Occipital lobe (tissue), 2 donors: Measurements from ENCODE around the gene AFAP1. TPM values are rescaled to one million over a fixed set of nuclear protein-coding genes. Genes with fewer than 3 reads are reported as not detected.
A peak's percentile ranks its signal among the peaks of the same experiment; 100 is the strongest.

Experiments used
- DNase-seq: peaks from one replicate; lab custom pipeline; 2025; lab: John Stamatoyannopoulos, UW
- total RNA-seq: library from RNA; depleted of rRNA; stranded (reverse); fragments of >200 nt; gene quantifications from one replicate; pipeline ENCODE4 v1.2.3, GENCODE V29; 2014

Gene AFAP1
- total RNA-seq, 1 donor from 2014 or later, result 62.2 TPM

- no peak for DNase-seq
Observed at GRCh38 chr4:7842384-7843279, 97.0 kb downstream of the AFAP1 start.

DNA sequence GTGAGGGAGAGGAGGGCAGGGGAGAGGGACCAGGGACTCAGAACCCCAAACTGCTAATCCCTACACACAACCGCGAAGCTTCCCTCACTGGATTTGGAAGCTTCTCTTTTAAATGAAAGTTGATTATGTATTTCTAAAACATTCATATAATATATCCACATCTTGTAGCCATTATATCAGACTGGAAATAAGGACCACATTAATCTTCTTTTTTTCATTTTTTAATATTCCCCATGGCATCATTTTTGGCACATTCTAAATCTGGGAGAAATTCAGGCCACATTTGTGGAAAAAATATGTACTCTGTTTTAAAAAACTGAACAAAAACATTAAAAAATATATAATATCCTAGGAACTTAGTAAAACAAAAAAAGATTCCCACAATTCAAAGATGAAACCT is 97.8 kb downstream of the AFAP1 start:
- no peak for DNase-seq

DNA sequence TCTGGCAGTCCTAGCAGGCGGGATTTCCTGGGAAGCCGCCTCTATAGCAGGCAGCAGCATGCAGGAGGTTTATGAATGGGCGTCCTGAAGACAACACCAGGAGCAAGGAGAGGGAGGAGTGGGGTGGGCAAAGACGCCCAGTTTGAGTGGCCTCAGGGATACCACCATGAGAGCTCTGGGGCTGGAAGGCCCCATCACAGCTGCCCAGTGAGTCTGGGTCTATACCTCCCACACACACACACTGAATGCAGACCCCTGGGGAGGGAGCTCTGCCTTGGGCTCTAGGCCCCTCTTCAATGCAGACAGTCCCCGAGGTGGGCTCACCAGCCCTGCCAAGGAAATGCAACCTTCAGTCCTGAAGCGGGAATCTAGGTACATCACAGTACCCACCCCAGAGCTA is 98.6 kb downstream of the AFAP1 start:
- DNase-seq, result no peak

GRCh38 chr4:7839856-7840255 is 99.8 kb downstream of the AFAP1 start:
- no peak for DNase-seq

DNA sequence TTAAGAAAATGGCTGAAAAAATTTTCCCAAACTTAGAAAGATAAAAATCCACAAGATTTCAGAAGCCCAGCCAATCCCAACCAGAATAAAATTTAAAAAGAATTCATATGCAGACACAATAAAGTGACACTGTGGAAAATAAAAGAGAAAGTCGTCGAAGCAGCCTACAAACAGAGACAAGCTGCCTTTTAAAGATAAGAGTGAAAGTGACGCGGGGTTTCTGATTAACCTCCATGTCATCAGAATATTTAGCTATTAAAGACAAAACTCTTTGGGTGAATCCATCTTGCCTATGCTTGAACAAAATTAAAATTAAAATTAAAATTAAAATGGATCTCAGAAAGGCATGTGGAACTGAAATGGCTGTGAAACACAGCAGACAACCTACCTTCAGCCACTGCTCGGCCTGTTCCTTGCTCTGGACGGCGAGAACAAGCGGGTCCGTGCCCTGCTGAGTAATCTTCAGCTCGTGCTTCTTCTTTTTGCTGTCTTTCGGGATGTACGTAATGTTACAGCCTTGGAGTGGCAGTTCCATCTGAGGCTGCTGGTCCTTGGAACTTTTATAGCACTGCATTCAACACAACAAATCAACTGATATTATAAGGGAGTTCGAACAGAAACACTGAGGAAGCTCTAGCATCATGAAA is 101.4 kb downstream of the AFAP1 start:
- DNase-seq, result no peak

- no peak for DNase-seq
Observed at GRCh38 chr4:7837597-7838135, 102.0 kb downstream of the AFAP1 start.

DNA sequence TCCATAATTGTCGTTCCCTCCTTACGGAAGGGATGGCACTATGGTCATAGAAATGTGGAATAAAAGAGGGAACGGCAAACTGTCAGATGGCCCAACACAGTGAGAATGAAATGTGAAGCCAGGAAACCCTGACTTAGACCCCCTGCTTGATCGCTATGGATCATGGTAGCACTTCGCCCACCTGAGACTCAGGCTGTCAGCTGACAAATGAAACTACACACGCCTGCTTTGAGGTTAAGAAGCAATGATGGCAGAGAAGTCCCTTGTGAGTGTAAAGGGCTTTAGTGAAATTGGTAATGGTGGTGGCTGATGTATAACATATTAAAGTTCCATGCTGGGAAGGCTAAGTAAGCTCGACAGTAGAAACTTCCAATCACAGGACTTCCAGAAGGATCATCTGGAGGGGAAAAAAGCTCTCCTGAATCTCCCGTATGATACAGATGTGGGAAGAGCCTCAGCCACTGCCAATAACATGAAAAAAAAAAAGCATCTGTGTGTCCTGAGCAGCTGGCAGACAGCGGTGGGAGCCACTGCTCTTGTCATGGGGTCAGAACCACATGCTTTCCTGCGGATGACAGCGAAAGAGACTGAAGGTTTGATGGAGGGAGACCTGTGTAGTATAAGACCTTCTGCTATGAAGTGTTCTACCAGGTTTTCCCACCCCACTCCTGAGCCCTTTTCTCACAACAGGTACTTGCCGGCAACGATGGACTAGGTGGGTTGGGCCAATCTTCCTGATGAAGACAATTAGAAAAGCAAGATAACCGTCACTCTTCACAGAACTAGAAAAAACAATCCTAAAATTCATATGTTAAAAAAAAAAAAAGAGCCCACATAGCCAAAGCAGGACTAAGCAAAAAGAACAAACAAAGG is 107.6 kb downstream of the AFAP1 start:
- DNase-seq, result no peak

DNA sequence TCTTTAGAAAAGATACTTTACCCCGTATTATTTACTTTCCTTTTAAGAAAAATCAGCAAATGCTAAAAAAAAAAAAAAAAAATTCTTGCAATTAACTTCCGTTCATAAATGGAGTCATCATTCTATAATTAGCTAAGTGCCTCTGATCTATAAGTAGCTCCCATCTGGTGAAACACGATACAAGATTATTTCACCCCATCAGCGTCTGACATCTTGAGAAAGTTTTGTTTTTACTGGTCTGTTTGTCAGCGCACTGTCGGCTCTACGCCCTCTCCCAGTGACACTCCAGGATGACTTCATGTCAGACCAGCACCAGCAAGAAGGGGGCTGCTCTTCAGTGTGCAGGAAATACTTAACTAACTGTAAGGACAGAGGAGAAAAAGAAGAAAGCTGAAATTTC is 108.3 kb downstream of the AFAP1 start:
- no peak for DNase-seq

DNA sequence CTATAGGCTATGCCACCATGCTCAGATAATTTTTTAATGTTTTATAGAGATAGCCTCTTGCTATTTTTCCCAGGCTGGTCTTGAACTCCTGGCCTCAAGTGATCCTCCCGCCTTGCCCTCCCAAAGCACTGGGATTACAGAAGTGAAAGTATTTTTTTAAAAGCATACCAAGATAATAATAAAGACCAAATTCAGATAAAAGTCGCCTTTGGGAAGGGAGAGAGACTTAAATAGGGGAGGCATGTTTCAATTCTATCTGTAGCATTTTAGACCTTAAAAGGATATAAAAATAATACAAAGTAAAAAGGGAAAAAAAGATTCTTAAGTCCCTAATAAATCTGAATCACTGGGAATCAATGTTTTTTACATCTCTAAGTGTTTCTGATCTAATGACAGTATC is 108.9 kb downstream of the AFAP1 start:
- no peak for DNase-seq

- no peak for DNase-seq
Observed at GRCh38 chr4:7829652-7830580, 109.7 kb downstream of the AFAP1 start.

GRCh38 chr4:7828793-7829301 is 110.8 kb downstream of the AFAP1 start:
- DNase-seq, result no peak

DNA sequence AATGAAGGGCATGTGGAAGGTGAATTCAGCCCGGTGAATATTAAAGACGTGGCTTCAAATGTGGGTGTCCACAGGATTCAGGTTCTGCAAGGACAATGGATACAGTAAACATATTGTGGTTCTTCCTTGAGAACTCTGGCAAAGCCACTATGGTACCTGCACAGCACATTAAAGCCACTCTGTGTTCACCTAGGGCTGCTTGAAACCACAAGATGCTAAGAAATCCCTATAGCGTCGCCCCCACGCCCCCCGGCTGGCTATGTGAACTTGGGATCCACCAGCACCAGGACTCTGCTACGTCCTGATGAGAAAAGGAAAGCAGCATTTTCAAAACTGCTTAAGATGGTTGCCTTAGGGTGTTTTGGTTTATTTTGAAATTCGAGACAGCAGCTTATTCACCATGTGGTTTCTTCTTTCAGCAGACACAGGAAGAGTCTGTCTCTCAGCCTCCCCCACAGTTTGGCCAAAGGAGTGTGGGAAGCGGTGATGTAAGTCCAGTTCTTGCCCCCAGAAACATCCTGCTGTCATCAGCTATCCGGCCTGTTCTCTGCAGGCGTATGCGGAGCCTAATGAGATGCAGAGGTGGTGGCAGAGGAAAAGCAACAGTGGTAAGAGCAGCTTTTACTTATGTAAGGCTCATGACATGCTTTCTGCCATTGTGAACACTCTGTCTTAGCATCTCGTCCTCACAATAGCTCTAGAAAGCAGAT is 111.5 kb downstream of the AFAP1 start:
- peak; percentile 71 for DNase-seq

DNA sequence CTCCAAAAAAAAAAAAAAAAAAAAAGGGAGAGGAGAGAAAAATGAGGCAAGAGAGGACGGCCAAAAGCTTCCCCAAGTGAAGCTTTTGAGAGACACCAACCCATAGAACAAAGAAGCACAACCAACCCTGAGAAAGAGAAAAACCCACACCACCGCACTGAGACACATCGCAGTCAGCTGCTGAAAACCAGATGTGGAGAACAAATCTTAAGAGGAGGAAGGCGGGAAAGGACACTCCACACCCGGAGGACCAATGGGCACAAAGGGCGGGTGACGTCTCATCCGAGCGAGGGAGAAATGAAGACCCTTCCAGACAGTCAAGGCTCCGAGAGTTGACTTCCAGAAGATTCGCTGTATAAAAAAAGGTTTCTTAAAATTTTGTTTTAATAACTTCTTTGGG is 112.1 kb downstream of the AFAP1 start:
- no peak for DNase-seq

DNA sequence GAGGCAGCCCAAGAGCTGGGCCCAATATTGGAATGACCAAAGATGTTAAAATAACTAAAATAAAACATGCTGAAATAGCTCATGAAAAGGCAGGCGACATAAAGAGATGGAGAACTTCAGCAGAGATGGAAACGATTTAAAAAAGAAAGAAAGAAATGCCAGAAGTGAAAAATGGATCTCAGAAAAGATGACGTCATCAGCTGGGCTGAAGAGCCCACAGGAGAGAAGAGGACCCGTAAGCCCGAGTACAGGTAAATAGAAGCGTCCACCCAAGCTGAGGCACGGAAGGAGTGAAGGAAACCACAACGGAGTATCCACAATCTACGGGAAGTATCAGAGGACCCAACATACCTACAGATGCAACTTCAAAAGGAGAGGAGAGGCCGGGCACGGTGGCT is 112.8 kb downstream of the AFAP1 start:
- DNase-seq, result no peak

DNA sequence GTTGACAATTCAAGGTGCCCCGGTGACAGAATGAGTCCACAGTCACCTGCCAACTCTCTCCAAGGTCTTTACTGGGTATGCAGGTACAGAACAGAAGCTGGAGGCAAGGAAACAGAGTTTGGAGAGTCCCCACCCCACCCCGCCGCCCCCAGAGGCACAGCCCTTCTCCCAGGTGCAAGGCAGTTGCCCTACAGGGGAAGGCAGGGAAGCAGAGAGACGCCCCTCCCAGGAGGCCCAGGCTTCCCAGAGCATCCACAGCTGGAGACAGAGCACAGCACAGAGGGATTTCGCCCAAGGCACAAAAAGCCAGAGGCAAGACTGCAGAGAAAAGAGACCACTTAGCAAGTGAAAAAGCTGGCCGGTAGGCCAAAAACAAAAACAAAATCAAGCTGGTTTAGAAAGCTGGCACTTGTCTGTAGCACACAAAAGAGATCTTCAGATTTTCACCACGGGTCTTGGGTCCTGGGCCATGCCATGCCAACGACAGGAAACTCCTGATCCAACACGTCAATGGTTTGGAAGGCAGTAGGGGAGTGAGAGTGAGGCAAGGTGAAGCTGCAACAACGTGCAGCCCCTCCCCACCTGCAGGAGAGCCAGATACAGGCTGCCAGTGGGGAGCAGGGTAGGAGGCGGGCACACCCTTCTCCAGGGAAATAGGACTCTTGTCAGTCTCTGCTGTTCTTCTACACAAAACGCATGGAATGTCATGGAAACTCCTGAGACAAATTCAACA is 113.3 kb downstream of the AFAP1 start:
- no peak for DNase-seq

GRCh38 chr4:7824218-7824617 is 115.4 kb downstream of the AFAP1 start:
- DNase-seq, result no peak

GRCh38 chr4:7823416-7823824 is 116.2 kb downstream of the AFAP1 start:
- no peak for DNase-seq

DNA sequence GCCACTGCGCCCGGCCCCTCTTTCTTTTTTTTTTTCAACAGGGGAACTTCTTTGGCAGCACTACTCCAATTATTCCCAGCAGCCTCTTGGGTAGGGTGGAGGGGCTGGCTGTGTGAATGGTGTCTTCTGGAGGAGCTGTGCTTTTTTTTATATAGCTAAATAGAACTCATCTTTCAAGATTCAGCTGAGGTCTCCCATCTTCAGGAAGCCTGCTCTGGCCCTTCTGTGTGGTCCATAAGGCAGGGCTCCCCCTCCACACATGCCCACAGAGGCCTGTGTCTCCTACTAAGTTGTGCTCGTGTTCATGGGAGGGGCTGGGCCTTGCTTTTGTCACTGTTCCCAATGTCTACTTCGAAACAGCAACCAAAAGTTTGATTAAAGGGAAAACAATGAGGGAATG is 116.8 kb downstream of the AFAP1 start:
- DNase-seq, result no peak

DNA sequence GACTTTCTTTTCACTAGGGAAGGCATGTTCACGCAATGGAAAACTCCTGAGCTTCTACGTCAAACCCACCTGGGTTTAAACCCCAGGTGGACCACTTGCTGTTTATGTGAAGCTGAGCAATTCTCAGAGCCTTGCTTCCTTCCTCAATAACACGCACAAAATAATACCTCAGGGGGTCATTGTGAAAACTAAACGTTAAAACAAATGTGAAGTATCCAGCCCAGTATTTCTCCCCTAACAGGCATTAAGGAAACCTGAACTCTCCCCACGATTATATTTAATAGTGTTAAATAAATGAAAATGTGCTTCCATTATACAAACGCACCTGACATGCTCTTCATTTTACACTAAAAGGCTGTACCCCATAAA is 117.5 kb downstream of the AFAP1 start:
- no peak for DNase-seq
